HG03571 (cell line): ENCODE results near the gene SLC26A1.
A peak's percentile ranks its signal among the peaks of the same experiment; 100 is the strongest.
"Not testable (repeated sequence)": the region's sequence is repeated elsewhere in the genome, so short reads cannot be mapped to it uniquely, and the experiment has no call there.

Experiments used
- ATAC-seq: cut with Tn5 transposase; IDR thresholded peaks from one replicate; pipeline ENCODE4 v1.9.1; 2021; ENCODE audit not compliant: unreplicated experiment

Gene SLC26A1

DNA sequence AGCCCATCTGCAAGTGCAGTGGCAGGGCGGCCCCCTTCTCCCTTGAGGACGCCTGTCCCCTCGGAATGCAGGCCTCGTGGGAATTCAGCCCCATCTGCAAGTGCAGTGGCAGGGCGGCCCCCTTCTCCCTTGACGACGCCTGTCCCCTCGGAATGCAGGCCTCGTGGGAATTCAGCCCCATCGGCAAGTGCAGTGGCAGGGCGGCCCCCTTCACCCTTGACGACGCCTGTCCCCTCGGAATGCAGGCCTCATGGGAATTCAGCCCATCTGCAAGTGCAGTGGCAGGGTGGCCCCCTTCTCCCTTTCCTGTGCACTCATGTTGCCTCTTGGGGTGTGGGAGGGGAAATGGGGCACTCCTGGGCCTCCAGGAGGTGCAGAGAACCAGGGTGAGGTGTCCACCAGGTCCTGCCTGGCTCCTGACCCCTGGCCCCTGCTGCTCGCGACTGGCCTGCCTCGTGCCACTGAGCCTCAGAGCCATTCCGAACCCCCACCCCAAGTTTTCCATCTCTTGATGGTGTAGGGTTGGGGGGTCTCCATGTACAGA lies 6.8 kb upstream of the SLC26A1 start:
- no peak for ATAC-seq

DNA sequence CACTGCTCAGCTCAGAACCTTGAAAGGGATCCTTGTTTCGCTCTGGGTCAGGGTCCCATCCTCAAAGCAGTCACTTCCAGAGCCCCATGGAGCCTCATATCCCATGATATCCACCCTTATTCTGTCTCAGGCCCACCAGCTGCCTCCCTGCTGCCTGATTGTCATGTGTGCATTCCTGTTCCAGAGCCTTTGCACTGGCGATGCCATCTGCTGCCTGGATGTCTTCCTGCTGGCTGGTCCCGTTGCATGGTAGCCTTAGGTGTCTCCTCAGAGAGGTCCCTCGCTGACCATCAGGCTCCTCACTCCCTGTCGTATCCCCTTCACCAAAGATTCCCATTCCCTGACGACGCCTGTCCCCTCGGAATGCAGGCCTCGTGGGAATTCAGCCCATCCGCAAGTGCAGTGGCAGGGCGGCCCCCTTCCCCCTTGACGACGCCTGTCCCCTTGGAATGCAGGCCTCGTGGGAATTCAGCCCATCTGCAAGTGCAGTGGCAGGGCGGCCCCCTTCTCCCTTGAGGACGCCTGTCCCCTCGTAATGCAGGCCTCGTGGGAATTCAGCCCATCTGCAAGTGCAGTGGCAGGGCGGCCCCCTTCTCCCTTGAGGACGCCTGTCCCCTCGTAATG lies 6.1 kb upstream of the SLC26A1 start:
- not testable (repeated sequence) for ATAC-seq

DNA sequence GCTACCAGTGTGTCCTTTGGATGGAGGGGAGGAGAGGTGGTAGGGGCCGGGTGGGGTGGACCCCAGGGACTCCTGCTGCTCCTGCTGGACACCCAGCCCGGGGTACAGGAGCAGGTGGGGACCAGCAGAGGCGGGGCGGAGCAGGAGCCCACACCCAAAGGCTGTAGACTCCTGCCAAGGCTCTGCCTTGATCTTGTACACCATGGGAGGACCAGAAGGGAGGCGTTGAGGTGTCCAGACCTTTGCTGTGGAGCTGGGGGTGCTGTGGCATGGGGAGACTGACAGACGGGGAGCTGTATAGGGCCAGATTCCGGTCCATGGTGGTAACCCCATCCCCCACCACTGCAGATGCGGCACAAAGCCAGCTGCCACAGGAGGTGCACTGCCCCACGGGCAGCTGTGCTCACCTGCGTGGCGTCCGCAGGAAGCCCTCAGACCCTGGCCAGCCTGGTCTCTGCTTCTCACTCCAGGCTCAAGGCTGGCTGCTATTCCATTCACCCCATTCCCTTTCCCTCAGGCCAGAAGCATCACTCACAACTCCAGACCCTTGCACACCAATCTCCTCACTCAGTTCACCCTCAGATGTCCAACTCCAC lies 5.0 kb upstream of the SLC26A1 start:
- ATAC-seq = no peak

- ATAC-seq = no peak
Observed at GRCh38 chr4:997375-998071, 4.3 kb upstream of the SLC26A1 start.

DNA sequence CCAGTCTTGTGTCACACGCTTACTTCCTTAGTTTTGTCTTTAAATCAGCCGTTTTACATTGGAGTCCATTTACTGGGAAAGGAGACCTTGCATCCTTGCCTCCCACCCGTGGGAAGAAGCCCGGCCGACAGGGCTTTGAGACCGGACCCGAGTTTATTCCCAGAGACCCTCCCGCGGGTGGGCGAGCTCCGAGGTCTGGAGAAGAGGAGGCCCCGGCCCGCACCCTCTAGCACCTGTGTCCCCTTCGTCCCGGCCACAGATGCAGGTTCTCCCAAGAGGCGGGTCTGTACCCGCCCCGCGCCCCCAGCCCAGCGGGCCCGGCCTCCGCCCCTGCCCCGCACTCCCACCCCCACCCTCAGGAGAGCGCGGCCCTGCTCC lies 3.8 kb upstream of the SLC26A1 start:
- ATAC-seq = no peak

DNA sequence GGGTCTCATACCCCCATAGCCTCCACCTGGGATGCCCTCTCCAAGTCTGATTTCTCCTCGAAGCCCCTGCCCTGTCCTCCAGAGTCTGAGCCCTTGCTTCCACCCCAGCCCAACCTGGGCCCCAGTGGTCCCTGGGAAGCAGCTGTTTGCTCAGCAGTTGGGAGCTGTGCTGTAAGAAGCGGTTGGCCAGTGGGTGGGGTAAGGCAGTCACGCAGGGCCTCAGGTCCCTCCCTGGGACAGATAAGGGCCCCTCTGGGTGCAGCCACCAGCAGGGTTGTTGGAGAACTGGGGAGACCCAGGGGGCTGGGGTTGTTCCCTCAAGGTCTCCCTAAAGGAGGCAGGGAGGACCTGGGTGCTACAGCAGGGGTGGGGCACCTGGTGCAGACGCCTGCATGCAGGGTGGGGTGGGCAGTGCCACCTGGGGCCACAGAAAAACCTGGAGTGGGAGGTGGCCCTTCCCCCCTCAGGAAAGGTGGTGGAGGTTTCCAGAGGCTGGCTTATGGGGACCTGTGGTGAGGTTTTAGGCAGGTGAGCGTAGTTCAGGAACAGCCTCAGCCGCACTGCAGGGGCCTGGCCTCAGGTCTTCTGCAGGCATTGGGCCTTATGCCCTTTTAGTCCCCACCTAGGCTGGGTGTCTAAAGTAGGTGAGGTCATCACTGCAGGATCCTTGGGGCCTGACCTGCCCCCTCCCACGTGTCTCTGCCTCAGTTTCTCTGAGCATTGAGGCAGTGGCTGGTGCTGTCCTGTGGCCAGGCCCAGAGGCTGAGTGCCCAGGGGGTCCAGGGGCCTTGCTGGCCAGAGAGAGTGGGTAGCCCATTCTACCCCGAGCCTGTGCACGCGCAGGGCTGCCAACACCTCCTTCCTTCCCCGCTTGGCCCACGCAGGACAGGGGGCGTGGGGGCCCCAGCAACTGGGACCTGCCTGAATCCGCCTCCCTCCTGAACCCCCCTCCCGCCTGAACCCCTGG lies 3.1 kb upstream of the SLC26A1 start:
- ATAC-seq = no peak

DNA sequence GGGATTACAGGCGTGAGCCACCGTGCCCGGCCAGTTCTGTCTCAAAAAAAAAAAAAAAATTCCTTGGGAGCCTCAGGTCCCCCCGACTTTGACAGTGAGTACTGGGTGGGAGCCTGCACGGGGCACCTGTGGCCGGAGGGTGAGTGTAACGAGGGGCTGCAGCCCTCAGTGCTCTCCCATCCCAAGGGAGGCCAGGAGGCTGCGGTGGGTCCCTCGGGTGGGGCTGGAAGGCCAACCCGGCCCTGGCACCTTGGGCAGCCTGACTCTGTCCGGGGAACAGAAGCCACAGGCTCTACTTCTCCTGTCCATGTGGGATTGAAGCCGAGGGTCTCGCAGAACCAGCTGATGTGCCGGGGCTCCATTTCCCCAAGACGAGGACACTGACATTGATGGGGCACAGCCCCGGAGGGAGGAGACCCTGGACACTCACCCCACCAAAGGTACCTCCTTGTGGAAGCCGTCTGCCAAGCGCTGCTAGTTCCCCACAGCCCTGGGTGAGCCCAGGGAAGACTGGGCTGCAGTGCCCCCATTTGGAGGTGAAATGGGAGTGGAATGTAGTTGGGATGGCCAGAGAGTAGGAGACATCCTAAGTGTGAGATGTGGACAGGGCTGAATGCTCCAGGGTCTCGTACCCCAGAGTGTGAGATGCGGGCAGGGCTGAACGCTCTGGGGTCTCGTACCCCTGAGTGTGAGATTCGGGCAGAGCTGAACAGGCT lies 2.3 kb upstream of the SLC26A1 start:
- ATAC-seq = no peak

DNA sequence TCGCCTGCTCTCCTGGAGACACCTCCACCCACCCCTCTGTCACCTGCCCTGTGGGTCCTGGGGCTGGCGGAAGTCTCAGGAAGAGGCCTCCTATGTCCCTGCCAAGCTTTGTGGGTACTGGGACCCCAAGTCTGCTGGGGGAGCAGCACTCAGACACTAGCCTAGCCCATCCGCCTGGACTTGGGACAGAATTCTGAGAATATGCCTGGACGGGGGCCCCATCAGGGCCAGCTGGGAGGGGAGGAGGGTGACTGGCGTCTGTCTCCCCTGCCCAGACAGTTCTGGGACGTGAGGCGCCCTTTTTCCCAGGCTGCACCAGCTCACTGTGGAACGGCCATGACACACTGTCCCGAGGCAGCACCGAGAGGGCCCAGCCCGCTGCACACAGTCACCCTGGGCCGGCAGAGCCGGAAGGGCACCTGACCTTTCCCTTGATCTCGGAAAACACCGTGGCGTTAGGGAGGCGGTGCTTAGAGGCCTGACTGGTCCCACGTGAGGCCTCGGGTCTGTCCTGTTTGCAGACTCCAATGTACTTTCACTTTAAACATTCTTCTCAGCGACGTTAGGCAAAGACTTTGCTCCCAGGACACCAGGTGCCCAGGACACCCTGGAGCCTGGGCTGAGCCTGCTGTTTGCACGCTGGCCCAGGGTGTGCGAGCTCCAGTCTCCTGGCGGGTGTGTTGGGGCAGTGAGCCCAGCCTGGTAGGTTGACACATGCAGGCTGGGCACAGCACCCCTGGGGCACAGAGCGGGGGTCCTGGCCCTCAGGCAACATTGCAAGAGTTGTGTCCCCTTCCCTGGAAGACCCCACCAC lies 700 bp downstream of the SLC26A1 start:
- no peak for ATAC-seq

DNA sequence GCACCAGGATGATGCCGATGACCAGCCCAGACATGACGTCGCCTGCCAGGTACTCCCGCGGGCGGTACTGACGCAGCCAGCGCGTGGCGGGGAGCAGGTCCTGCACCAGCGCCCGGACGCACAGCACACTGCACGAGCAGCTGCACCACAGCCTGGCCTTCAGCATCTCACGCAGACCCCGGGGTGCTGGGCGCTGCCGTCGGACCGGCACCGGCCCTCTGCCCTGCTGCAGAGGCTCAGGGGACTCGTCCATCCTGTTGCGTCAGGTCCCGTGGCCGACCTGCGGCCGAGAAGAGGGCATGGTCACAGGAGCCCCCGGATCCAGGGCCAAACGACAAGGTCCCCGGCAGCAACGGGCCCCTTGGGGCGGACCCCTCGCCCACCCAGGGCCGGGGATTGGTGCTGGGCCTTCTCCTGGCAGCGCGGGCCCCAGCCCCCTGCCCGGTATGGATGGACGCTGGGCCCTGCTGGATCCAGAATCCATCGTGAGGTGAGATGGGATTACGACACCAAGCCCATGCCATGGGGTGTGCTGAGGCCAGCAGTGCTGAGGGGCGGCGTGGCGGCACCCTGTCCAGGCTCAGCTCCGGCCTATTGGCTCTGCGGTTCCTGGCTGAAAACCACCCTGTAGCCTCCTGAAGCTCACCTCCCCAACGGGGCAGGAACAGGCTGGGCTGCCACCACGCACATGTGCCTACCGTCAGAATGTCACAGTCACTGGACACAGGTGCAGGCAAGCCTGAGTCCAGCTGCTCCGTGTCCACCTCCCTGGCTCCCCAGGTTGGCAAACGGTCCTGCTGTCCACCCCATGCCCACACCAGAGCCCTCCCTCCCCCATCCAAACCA lies 1.5 kb downstream of the SLC26A1 start:
- no peak for ATAC-seq

DNA sequence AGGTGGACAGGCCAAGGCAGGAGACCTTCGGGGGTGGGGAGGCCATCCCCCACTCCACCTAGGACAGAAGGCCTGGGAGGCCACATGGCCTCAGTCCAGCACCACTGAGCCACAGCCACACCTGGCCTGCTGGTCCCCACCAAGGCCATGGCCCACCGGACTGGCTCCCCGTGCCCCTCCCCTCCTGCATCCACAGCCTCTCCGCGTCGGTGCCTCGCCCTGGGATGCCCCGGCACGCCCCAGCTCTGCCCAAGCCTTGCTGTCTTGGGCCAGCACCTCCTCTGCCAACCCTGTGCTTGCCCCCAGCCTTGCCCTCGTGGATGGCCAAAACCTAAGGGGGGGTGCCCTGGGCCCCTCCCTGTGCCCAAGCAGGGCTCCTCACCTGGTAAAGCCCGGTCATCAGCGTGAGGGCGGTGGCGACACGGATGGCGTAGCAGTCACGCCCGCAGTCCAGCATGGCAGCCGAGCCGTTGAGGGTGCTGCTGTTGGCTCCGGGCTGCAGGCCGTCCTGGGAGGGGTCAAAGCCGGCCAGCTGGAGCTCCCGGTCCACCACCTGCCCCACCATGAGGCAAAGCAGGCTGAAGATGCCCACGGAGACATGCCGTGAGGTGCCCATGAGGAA lies 2.3 kb downstream of the SLC26A1 start:
- no peak for ATAC-seq

DNA sequence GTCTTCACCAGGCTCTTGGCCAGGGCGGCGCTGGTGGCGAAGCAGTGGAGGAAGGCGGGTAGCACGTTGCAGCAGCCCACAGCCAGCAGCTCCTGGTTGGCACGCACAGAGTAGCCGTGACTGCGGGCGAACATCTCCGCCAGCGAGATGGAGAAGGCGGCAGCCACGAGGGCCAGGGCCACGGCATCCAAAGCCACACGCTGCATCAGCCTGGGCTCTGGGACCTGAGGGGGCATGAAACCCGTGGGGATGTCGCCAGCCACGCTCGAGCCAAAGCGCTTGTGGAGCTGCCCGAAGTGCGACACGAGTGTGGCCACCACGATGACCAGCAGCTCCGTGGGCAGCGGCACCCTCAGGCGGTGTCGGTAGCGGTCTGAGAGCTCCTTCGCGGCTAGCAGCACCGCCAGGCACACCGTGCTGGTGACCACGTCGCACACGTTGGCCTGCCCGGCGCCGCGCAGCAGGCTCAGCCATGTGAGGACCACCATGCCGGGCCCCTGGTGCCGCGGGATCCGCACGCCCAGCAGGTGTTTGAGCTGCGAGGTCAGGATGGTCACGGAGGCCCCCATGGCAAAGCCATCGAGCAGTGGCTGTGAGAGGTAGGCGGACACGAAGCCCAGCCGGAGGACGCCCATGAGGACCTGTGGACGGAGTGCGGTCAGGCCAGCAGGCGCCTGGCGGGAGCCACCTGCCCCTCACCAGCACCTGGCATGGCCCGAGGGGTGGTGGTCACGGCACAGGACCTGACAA lies 3.3 kb downstream of the SLC26A1 start:
- no peak for ATAC-seq

- no peak for ATAC-seq
Observed at GRCh38 chr4:988726-989721, 4.2 kb downstream of the SLC26A1 start.

DNA sequence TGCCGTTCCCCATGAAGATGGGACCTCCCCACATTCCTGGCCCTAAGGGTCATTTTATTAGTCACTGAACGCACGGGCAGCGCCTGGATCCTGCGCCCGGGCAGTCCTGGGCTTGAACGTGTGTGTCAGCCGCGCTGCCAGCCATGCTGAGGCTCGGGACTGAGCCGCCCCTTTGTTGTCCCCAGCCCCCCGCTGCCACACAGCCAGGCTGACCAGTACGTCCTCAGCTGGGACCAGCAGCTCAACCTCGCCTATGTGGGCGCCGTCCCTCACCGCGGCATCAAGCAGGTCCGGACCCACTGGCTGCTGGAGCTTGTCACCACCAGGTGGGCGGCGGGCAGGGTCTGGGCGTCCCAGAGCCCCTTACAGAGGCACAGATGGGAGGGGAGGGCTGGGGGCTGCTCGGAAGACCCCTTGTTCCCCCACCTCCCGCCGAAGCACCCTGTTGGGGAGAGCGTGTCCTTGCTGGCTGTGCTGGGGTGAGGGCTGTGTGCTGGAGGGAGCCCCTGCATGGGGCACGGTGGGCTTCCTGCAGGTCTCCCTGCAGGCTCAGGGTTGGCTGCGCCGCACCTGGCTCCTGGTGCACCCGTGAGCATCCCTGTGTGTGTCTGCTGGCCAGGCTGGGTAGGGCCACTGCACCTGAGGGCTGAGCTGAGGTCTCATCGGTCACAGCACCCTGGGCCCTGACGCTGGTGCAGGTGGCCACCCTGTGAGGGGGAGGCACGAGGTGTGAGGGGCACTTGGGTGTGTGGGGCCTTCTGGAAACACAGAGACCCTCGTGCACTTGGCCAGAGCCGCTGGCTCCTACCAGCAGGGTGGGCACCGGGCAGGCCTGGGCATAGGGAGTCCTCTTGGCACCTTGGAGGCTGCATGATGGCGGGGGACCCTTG lies 5.3 kb downstream of the SLC26A1 start:
- no peak for ATAC-seq

DNA sequence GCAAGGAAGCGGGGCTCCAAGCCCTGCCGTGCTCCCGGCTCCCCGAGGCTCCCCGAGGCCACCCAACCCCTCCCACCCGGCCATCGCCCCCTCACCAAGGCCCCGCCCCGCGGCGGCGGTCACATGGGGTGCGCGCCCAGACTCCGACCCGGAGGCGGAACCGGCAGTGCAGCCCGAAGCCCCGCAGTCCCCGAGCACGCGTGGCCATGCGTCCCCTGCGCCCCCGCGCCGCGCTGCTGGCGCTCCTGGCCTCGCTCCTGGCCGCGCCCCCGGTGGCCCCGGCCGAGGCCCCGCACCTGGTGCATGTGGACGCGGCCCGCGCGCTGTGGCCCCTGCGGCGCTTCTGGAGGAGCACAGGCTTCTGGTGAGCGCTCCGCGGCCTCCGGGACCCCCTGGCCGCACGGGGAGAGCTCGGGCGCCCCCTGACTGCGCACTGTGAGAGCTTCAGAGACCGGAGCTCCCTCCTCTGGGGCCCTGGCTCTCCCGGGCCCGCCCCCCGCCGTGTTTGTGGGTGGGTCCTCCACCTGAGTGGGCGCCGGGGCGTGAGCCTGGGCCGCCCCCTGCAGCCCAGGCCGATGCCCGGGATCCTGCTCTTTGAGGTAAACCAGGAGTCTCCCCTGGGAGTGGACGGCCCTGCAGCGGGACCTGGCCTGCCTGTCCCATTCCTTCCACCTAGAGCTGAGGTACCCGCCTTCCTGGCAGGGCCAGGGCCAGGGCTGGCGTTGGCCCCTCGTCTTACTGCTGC lies 6.2 kb downstream of the SLC26A1 start, which contains the start of gene IDUA:
IDUA (plus strand) TSS at position 166 of the 745 bp plus-strand sequence; CDS start at position 207, 41 bp downstream.
- peak; percentile 65 for ATAC-seq
